GM12878 (cell line): ENCODE data around the gene DGKE. TPM values are rescaled to one million over a fixed set of nuclear protein-coding genes. Genes with fewer than 3 reads are reported as not detected.

Experiments
- ATAC-seq: fragments of 200-7000 bp; cut with Tn5 transposase; 3 replicates; pipeline ENCODE4 v1.9.1; 2020; ENCODE audit warnings: mild to moderate bottlenecking, moderate library complexity
- BruUV-seq: library from RNA; stranded (reverse); fragments of 400-500 nt; replicated peaks from 2 replicates; lab custom pipeline; 2021; lab: Mats Ljungman, UMichigan
- CTCF ChIA-PET: fragments of 300-600 bp; sonication (Branson Sonifier 250); formaldehyde crosslinking; extraction: SDS; loops from one replicate; lab custom pipeline; 2021; ENCODE audit warnings: inconsistent platforms; lab: Yijun Ruan, JAX
- POLR2A ChIA-PET: fragments of 350-600 bp; formaldehyde crosslinking; extraction: SDS; loops from one replicate; lab custom pipeline; 2021; ENCODE audit warnings: inconsistent platforms; lab: Charles Lee
- RAD21 ChIA-PET: fragments of 300-600 bp; sonication (Branson Sonifier 250); formaldehyde crosslinking; loops from one replicate; lab custom pipeline; 2023; ENCODE audit warnings: antibody characterized with exemption; ENCODE audit not compliant: unreplicated experiment; lab: Charles Lee
- SMC1A ChIA-PET: fragments of 300-600 bp; sonication (Branson Sonifier 250); formaldehyde crosslinking; loops from one replicate; lab custom pipeline; 2023; ENCODE audit not compliant: unreplicated experiment, uncharacterized antibody; lab: Charles Lee
- DNase-seq: peaks from one replicate; pipeline ENCODE4 v3.0.0-alpha.2; 2011; ENCODE audit warnings: low read depth, low spot score
- FAIRE-seq: peaks from 3 replicates; lab custom pipeline; 2011; peaks lifted over from hg19 to GRCh38; lab: Jason Lieb, UNC
- H2AFZ ChIP-seq: 2 replicates; pipeline ENCODE4 v1.6.0; 2011; ENCODE audit warnings: low read depth, low read length, control low read depth; ENCODE audit not compliant: control insufficient read depth
- H3K27ac ChIP-seq: 2 replicates; pipeline ENCODE4 v1.5.1; 2011; ENCODE audit warnings: control low read depth; ENCODE audit not compliant: control insufficient read depth, insufficient read depth
- H3K27me3 ChIP-seq, 2 experiments: replicated peaks in 1 of 2; 2 replicates each; pipeline versions ENCODE4 v1.6.0 to v1.6.1; 2011; ENCODE audit warnings: low read length in 1 of 2; ENCODE audit not compliant: control insufficient read depth in 2 of 2, insufficient read depth in 2 of 2
- H3K36me3 ChIP-seq, 2 experiments: 2 replicates each; pipeline ENCODE4 v1.5.1; 2011; ENCODE audit warnings: low read length in 1 of 2; ENCODE audit not compliant: control insufficient read depth in 2 of 2, insufficient read depth in 2 of 2
- H3K4me1 ChIP-seq: 2 replicates; pipeline ENCODE4 v1.6.1; 2011; ENCODE audit warnings: mild to moderate bottlenecking, low read length, moderate library complexity, mixed read lengths; ENCODE audit not compliant: control insufficient read depth, insufficient read depth
- H3K4me2 ChIP-seq: 2 replicates; pipeline ENCODE4 v1.6.0; 2011; ENCODE audit warnings: control low read depth; ENCODE audit not compliant: control insufficient read depth, insufficient read depth
- H3K4me3 ChIP-seq: fragments of 200-600 bp; sonication (generic); 2 replicates; pipeline ENCODE4 v1.5.1; 2016
- H3K79me2 ChIP-seq: 2 replicates; pipeline ENCODE4 v1.6.0; 2011; ENCODE audit warnings: low read length; ENCODE audit not compliant: control insufficient read depth, insufficient read depth
- H3K9ac ChIP-seq: 2 replicates; pipeline ENCODE4 v1.8.0; 2011; ENCODE audit warnings: low read length, control low read depth, mixed read lengths; ENCODE audit not compliant: control insufficient read depth, insufficient read depth
- H3K9me3 ChIP-seq: replicated peaks from 3 replicates; pipeline ENCODE4 v1.5.1; 2011; ENCODE audit warnings: mild to moderate bottlenecking, low read length; ENCODE audit not compliant: control insufficient read depth, insufficient read depth
- H4K20me1 ChIP-seq: 2 replicates; pipeline ENCODE4 v1.6.0; 2011; ENCODE audit not compliant: control insufficient read depth, insufficient read depth
- ATF3 ChIP-seq: IDR thresholded peaks from 2 replicates; pipeline ENCODE4 v1.6.1; 2011; ENCODE audit warnings: low read depth, mild to moderate bottlenecking, low read length, moderate library complexity, borderline replicate concordance; ENCODE audit errors: extremely low read depth
- ATF7 ChIP-seq: fragments of 450-650 bp; IDR thresholded peaks from 2 replicates; pipeline ENCODE4 v1.6.1; 2016; ENCODE audit warnings: low read depth, mild to moderate bottlenecking
- CEBPB ChIP-seq, 2 experiments: fragments of 150-350 bp in 1 of 2; IDR thresholded peaks; 2 replicates each; pipeline ENCODE4 v1.6.1; 2012 to 2014; ENCODE audit warnings: low read depth in 2 of 2, low read length in 2 of 2, borderline replicate concordance in 1 of 2, inconsistent platforms in 1 of 2
- CHD4 ChIP-seq: fragments of 200-600 bp; sonication (generic); IDR thresholded peaks from 2 replicates; pipeline ENCODE4 v1.6.1; 2016; ENCODE audit warnings: mild to moderate bottlenecking
- HDAC6 ChIP-seq: fragments of 200-600 bp; sonication (generic); IDR thresholded peaks from one replicate; pipeline ENCODE4 v1.8.0; 2017; ENCODE audit warnings: antibody characterized with exemption; ENCODE audit not compliant: unreplicated experiment
- IRF4 ChIP-seq: IDR thresholded peaks from 2 replicates; pipeline ENCODE4 v1.6.1; 2011; ENCODE audit warnings: low read depth, low read length
- KLF5 ChIP-seq: fragments of 450-650 bp; IDR thresholded peaks from 2 replicates; pipeline ENCODE4 v1.6.1; 2014; ENCODE audit warnings: mild to moderate bottlenecking; ENCODE audit not compliant: partially characterized antibody
- NFXL1 ChIP-seq: fragments of 450-650 bp; IDR thresholded peaks from 2 replicates; pipeline ENCODE4 v1.6.1; 2017; ENCODE audit warnings: antibody characterized with exemption, mild to moderate bottlenecking, borderline replicate concordance
- NFYB ChIP-seq: IDR thresholded peaks from 2 replicates; pipeline ENCODE4 v1.6.1; 2011; ENCODE audit warnings: low read depth, mild to moderate bottlenecking, low read length, improper control_type of control experiment, moderate library complexity; ENCODE audit not compliant: insufficient read depth
- RUNX3 ChIP-seq: IDR thresholded peaks from 2 replicates; pipeline ENCODE4 v1.6.1; 2012; ENCODE audit warnings: low read length, inconsistent platforms
- SRF ChIP-seq, 2 experiments: IDR thresholded peaks; 2 replicates each; pipeline ENCODE4 v1.6.1; 2011; ENCODE audit warnings: low read depth in 2 of 2, low read length in 2 of 2, mild to moderate bottlenecking in 1 of 2, moderate library complexity in 1 of 2
- TBL1XR1 ChIP-seq: IDR thresholded peaks from 2 replicates; pipeline ENCODE4 v1.6.1; 2012; ENCODE audit warnings: low read depth, low read length, improper control_type of control experiment
- TCF3 ChIP-seq: IDR thresholded peaks from 2 replicates; pipeline ENCODE4 v1.6.1; 2012; ENCODE audit warnings: low read depth, mild to moderate bottlenecking, low read length, borderline replicate concordance; ENCODE audit not compliant: insufficient read depth
- TCF7 ChIP-seq: IDR thresholded peaks from 2 replicates; pipeline ENCODE4 v1.6.1; 2014; ENCODE audit warnings: antibody characterized with exemption, borderline replicate concordance
- WGBS: methylation state at CpG from one replicate; pipeline ENCODE4 v1.1.6; 2016; ENCODE audit warnings: low lambda C conversion rate; ENCODE audit not compliant: insufficient replicate concordance, insufficient coverage; ENCODE audit errors: missing lambda C conversion rate; 5-methylcytosine and 5-hydroxymethylcytosine counted together
- in situ Hi-C: fragments of 300-500 bp; cut with MboI; formaldehyde crosslinking; loops from 9 replicates; pipeline ENCODE4 v1.14.3; 2018; ENCODE audit warnings: mixed read lengths
- intact Hi-C: fragments of 100-400 bp; cut with micrococcal nuclease; formaldehyde crosslinking; loops from one replicate; pipeline ENCODE4 v1.14.2; 2022; ENCODE audit not compliant: unreplicated experiment
- polyA plus RNA-seq, 11 experiments: library from polyadenylated mRNA; depleted of rRNA in 4 of 11; unstranded in 6 of 11; stranded (reverse) in 5 of 11; fragments of >200 nt; fragmentation: Nextera tagmentation in 4 of 11; fragmentation: Illumina TruSeq in 1 of 11; extraction: Ambion mirVana in 4 of 11; extraction: Trizol in 1 of 11; gene quantifications; 1 replicate in 1 of 11; 2 replicates in 10 of 11; pipeline versions ENCODE4 v1.2.1 to v1.2.3, GENCODE V29; 2011 to 2016; ENCODE audit warnings: inconsistent platforms in 2 of 11, missing spikeins in 2 of 11, low read depth in 1 of 11
- total RNA-seq, 4 experiments: library from RNA; depleted of rRNA in 3 of 4; stranded (reverse); fragments of >200 nt in 3 of 4; fragmentation: Illumina TruSeq in 1 of 4; extraction: Trizol in 1 of 4; gene quantifications; 2 replicates each; pipeline versions ENCODE4 v1.2.1 to v1.2.3, GENCODE V29; 2013 to 2021
- TF ChIP-seq, protein P1 (sequence below): fragments of 450-650 bp; IDR thresholded peaks from 2 replicates; pipeline ENCODE4 v1.6.1; 2017; ENCODE audit warnings: mild to moderate bottlenecking, low read depth, inconsistent platforms; ENCODE audit not compliant: poor library complexity, severe bottlenecking

Gene DGKE
- total and polyA plus RNA-seq, 10 of the 15 experiments (the other 5 are each of a cell fraction or from before 2014, with no cell fraction given): 2.8 to 18.0 (median 11.6) TPM

- Histone ChIP-seq H3K36me3 (peaks cover 6 to 17% of the 10 kb centered on the region in 2 experiments), H4K20me1 (peaks cover 22% of the 10 kb centered on the region), H3K4me1 (peaks cover 32% of the 10 kb centered on the region), H3K4me3 (peak overlapping the region; percentile 79), H3K4me2 (peak overlapping the region; percentile 83), H3K9me3 (no peaks in the 10 kb centered on the region), H2AFZ (no peak overlapping the region), H3K27ac (peak overlapping the region; percentile 21; the same call in 1 of the 2 replicates), H3K9ac (peak overlapping the region; percentile 49; the same call in 1 of the 2 replicates), H3K27me3 (no peaks in the 10 kb centered on the region), H3K79me2 (peaks cover 88% of the 10 kb centered on the region)
- RAD21 ChIA-PET: interaction anchor here (1.3 to 1.5 kb wide), 2 partner anchors 13 to 73 kb away, joined by 3 read pairs; no protein-coding TSS in a partner anchor
- CTCF ChIA-PET: interaction anchor here (0.5 to 1.8 kb wide), 5 partner anchors 19 to 202 kb away, joined by 3 to 7 read pairs (median 4); no protein-coding TSS in a partner anchor
- in situ Hi-C loops: no loop called here
- TF ChIP-seq CHD4: no peak
- TF ChIP-seq KLF5: no peak
- no peak for TF ChIP-seq SRF (IDR thresholded peaks at IDR 0.05; ENCODE audit: low read depth in 2 of 2, low read length in 2 of 2)
- TF ChIP-seq IRF4: no peak
- TF ChIP-seq CEBPB (IDR thresholded peaks at IDR 0.05; ENCODE audit: borderline replicate concordance in 1 of 2, low read depth in 2 of 2, low read length in 2 of 2): no peak
- TF ChIP-seq, protein P1, sequence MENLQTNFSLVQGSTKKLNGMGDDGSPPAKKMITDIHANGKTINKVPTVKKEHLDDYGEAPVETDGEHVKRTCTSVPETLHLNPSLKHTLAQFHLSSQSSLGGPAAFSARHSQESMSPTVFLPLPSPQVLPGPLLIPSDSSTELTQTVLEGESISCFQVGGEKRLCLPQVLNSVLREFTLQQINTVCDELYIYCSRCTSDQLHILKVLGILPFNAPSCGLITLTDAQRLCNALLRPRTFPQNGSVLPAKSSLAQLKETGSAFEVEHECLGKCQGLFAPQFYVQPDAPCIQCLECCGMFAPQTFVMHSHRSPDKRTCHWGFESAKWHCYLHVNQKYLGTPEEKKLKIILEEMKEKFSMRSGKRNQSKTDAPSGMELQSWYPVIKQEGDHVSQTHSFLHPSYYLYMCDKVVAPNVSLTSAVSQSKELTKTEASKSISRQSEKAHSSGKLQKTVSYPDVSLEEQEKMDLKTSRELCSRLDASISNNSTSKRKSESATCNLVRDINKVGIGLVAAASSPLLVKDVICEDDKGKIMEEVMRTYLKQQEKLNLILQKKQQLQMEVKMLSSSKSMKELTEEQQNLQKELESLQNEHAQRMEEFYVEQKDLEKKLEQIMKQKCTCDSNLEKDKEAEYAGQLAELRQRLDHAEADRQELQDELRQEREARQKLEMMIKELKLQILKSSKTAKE: no peak
- TF ChIP-seq ATF3: no peak
- no peak for TF ChIP-seq RUNX3
- TF ChIP-seq TCF3: no peak
- TF ChIP-seq NFXL1: no peak
- no peak for TF ChIP-seq TBL1XR1
- TF ChIP-seq NFYB: no peak
- TF ChIP-seq TCF7: no peak
- no peak for TF ChIP-seq HDAC6
- TF ChIP-seq ATF7: no peak
- SMC1A ChIA-PET: interaction anchor here (1.1 to 3.4 kb wide), 5 partner anchors 30 to 91 kb away, joined by 3 to 15 read pairs (median 4); no protein-coding TSS in a partner anchor
- intact Hi-C loops: no loop called here
- 39% methylated on average over 7 of the region's 7 CpGs for WGBS
- no peak for FAIRE-seq
- no TSS peak for BruUV-seq
- no peak for ATAC-seq
- DNase-seq: no peak
- POLR2A ChIA-PET: interaction anchor here (0.7 to 2.3 kb wide), 4 partner anchors 11 to 73 kb away, joined by 3 to 5 read pairs (median 3); no protein-coding TSS in a partner anchor
Observed at GRCh38 chr17:56910509-56911235, 76.7 kb downstream of the DGKE start.
